C4-2B (cell line): ENCODE measurements around the gene IFNA21.
"Not testable (repeated sequence)": the region's sequence is repeated elsewhere in the genome, so short reads cannot be mapped to it uniquely, and the experiment has no call there.

Source experiments
- H3K27ac ChIP-seq: fragments of 450-650 bp; 2 replicates; pipeline ENCODE4 v1.5.1; 2017
- ZFX ChIP-seq: fragments of 450-650 bp; IDR thresholded peaks from 2 replicates; pipeline ENCODE4 v1.6.1; 2017
- TF ChIP-seq, protein P1 (sequence below): fragments of 450-650 bp; conservative IDR thresholded peaks from 2 replicates; pipeline ENCODE4 v1.5.1; 2017; ENCODE audit warnings: mild to moderate bottlenecking

Gene IFNA21

DNA sequence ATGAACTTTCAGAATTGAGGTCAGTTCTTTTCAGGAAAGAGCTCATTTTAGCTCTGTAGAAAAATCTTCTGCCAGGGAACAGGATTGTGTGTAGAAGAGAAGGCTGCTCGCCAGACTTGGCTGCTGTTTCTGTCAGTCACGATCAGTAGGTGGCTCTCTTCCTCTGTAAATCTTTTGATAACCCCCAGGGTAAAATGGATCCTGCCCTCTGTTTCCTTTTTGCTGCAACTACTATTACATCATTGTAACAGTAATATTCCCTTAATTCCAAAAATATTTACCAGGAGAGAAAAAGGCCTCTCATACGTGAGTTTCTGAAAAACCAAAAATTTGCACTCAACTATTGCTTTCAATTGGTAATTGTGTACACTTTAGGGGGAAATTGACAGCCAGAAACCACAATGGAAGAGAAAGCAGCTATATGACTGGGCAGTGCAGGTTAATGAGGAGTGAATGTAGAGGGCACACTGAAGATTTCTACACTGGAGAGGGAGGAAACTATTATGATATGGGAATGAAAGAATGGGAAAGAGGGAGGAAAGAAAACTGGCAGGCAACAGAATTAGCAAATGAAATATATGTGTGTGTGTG, 12.3 kb downstream of the IFNA21 start:
- H3K27ac ChIP-seq = no peak overlapping the region
- TF ChIP-seq ZFX = no peak
- TF ChIP-seq, protein P1, sequence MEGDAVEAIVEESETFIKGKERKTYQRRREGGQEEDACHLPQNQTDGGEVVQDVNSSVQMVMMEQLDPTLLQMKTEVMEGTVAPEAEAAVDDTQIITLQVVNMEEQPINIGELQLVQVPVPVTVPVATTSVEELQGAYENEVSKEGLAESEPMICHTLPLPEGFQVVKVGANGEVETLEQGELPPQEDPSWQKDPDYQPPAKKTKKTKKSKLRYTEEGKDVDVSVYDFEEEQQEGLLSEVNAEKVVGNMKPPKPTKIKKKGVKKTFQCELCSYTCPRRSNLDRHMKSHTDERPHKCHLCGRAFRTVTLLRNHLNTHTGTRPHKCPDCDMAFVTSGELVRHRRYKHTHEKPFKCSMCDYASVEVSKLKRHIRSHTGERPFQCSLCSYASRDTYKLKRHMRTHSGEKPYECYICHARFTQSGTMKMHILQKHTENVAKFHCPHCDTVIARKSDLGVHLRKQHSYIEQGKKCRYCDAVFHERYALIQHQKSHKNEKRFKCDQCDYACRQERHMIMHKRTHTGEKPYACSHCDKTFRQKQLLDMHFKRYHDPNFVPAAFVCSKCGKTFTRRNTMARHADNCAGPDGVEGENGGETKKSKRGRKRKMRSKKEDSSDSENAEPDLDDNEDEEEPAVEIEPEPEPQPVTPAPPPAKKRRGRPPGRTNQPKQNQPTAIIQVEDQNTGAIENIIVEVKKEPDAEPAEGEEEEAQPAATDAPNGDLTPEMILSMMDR = peak; percentile 52

DNA sequence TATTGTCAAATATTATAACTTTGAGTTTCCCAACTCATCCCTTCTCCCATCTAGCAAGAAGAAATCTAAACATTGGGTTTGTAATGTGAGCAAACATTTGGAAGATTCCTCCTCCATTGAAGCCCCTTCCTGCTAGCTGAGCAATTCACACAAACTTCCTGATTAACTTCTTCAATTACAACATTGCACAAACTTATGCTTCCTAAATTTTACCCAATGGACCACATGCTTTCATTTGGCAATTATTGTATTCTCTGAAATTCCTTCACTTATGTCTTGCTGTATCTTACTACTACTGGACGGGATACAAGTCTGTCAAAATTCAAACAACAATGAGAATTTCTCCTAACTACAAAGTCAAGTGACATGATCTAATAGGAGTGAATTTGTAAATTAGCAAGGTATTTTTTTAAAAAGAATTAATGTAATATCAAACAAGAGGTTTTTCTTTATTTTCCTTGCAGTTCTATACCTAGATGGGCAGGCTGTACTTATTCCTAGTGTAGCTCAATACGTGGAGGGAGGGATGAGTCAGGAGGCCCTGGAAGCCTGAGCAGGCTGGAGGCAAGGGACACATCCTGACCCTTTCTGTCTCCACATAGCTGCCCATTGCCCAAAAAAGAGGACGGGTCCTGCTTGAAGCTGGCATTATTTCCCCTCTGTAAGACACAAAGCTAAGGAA, 13.0 kb downstream of the IFNA21 start:
- H3K27ac ChIP-seq = no peak overlapping the region
- TF ChIP-seq ZFX = no peak
- TF ChIP-seq, protein P1 = no peak

DNA sequence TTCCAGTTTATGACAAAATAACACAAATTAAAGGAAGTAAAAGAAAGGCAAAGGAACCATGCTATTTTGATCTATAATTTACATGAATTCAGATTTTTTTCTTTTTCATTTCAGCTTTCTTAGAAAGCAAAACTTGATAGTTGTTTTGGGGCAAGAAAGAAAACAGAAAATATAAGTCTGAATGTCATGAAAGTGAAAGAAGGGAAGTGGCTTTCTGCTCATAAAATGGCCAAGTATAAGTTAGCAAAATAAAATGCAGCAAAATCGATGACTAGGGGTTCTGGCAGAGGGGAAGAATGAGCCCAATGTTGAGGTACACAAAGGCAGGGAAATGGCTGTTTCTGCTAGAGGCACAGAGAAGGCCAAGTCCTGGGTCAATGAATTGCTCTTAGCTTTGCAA, 21.9 kb downstream of the IFNA21 start:
- TF ChIP-seq, protein P1 = no peak
- no peak for TF ChIP-seq ZFX
- H3K27ac ChIP-seq = no peak overlapping the region

- TF ChIP-seq, protein P1 = peak; percentile 30
- no peak for TF ChIP-seq ZFX
- no peak within 1 kb of the TSS for H3K27ac ChIP-seq
Observed at GRCh38 chr9:21141427-21141882, 25.0 kb downstream of the IFNA21 start, which contains the start of gene IFNW1. Gene IFNW1 (minus strand): TSS chr9:21141832. CDS start chr9:21141570, 262 bp downstream.

GRCh38 chr9:21137020-21137419, 29.4 kb downstream of the IFNA21 start:
- H3K27ac ChIP-seq = no peak overlapping the region
- TF ChIP-seq, protein P1 = no peak
- no peak for TF ChIP-seq ZFX

DNA sequence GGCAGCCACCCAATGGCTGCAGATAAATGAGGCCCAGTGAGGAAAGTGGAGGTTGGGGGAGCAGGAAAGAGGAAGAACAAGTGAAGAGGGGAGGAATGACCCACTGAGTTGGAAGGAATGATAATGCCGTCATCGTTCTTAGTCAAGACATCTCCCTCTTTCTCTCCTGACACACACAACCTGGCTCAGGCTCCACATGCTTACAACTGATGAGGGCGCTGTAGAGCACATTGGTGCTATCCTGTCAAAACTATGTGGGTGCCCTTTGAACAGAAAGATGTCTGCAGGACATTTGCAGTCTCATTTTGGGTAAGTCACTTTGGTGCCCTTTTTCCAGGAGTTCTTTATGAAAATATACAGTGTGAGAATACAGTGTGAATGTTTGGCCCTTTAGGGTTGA, 30.7 kb downstream of the IFNA21 start:
- H3K27ac ChIP-seq = no peak overlapping the region
- TF ChIP-seq, protein P1 = no peak
- TF ChIP-seq ZFX = no peak

- H3K27ac ChIP-seq = not testable (repeated sequence)
Observed at GRCh38 chr9:21128186-21128585, 38.3 kb downstream of the IFNA21 start.
